MCF 10A (cell line): ENCODE results near the gene NRXN3. TPM values are rescaled to one million over a fixed set of nuclear protein-coding genes. Genes with fewer than 3 reads are reported as not detected.

ENCODE experiments used
- BruUV-seq: library from RNA; stranded (reverse); fragments of 400-500 nt; replicated peaks from 2 replicates; lab custom pipeline; 2021; lab: Mats Ljungman, UMichigan
- CTCF ChIA-PET: fragments of 300-600 bp; sonication (Branson Sonifier 250); formaldehyde crosslinking; extraction: SDS; loops from one replicate; lab custom pipeline; 2021; ENCODE audit warnings: antibody characterized with exemption, inconsistent platforms; lab: Yijun Ruan, JAX
- POLR2A ChIA-PET: fragments of 300-600, 350-650 bp; sonication (Branson Sonifier 250); formaldehyde crosslinking; extraction: SDS; loops from one replicate; lab custom pipeline; 2020; ENCODE audit warnings: antibody characterized with exemption, inconsistent platforms; lab: Yijun Ruan, JAX
- DNase-seq: peaks from one replicate; pipeline ENCODE4 v3.0.0-alpha.2; 2018; ENCODE audit not compliant: unreplicated experiment
- H3K27ac Mint-ChIP-seq: one replicate; pipeline ENCODE4 v1.8.0; 2022; ENCODE audit warnings: mild to moderate bottlenecking, low read depth, mixed read lengths; ENCODE audit not compliant: unreplicated experiment
- H3K27me3 Mint-ChIP-seq: one replicate; pipeline ENCODE4 v1.8.0; 2022; ENCODE audit warnings: mixed read lengths; ENCODE audit not compliant: insufficient read depth, unreplicated experiment
- H3K36me3 Mint-ChIP-seq: one replicate; pipeline ENCODE4 v1.8.0; 2022; ENCODE audit warnings: mild to moderate bottlenecking, moderate library complexity, mixed read lengths; ENCODE audit not compliant: insufficient read depth, unreplicated experiment
- H3K4me1 Mint-ChIP-seq: one replicate; pipeline ENCODE4 v1.8.0; 2022; ENCODE audit warnings: mixed read lengths; ENCODE audit not compliant: insufficient read depth, unreplicated experiment
- H3K4me3 Mint-ChIP-seq: one replicate; pipeline ENCODE4 v1.8.0; 2022; ENCODE audit warnings: mild to moderate bottlenecking, moderate library complexity, mixed read lengths; ENCODE audit not compliant: unreplicated experiment
- H3K9me3 Mint-ChIP-seq: one replicate; pipeline ENCODE4 v1.8.0; 2022; ENCODE audit warnings: mixed read lengths; ENCODE audit not compliant: unreplicated experiment
- intact Hi-C: fragments of 100-400 bp; cut with micrococcal nuclease; formaldehyde crosslinking; loops from 2 replicates; pipeline ENCODE4 v1.14.1; 2022
- total RNA-seq: library from RNA; stranded (reverse); gene quantifications from 2 replicates; pipeline ENCODE4 v1.2.3, GENCODE V29; 2022
- TF ChIP-seq, protein P1 (sequence below): fragments of 200-600 bp; IDR thresholded peaks from one replicate; pipeline ENCODE4 v1.8.0; 2022; ENCODE audit warnings: antibody characterized with exemption, mild to moderate bottlenecking; ENCODE audit not compliant: unreplicated experiment

Gene NRXN3
- total RNA-seq, 1 experiment from 2014 or later, result not detected

GRCh38 chr14:79271122-79271521, 1100.9 kb downstream of the NRXN3 start:
- no peak overlapping the region for H3K4me3 Mint-ChIP-seq
- no TSS peak for BruUV-seq
- no peaks in the 10 kb centered on the region for H3K36me3 Mint-ChIP-seq
- ChIA-PET POLR2A (no interaction called here), CTCF (interaction anchor here (0.6 kb wide), 1 partner anchor 344 kb away, joined by 3 read pairs; no protein-coding TSS in a partner anchor)
- no peaks in the 10 kb centered on the region for H3K4me1 Mint-ChIP-seq
- TF ChIP-seq, protein P1, sequence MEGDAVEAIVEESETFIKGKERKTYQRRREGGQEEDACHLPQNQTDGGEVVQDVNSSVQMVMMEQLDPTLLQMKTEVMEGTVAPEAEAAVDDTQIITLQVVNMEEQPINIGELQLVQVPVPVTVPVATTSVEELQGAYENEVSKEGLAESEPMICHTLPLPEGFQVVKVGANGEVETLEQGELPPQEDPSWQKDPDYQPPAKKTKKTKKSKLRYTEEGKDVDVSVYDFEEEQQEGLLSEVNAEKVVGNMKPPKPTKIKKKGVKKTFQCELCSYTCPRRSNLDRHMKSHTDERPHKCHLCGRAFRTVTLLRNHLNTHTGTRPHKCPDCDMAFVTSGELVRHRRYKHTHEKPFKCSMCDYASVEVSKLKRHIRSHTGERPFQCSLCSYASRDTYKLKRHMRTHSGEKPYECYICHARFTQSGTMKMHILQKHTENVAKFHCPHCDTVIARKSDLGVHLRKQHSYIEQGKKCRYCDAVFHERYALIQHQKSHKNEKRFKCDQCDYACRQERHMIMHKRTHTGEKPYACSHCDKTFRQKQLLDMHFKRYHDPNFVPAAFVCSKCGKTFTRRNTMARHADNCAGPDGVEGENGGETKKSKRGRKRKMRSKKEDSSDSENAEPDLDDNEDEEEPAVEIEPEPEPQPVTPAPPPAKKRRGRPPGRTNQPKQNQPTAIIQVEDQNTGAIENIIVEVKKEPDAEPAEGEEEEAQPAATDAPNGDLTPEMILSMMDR, result no peak
- intact Hi-C loops, result no loop called here
- no peak overlapping the region for H3K27ac Mint-ChIP-seq
- no peak for DNase-seq
- H3K27me3 Mint-ChIP-seq, result peaks cover 14% of the 10 kb centered on the region
- no peaks in the 10 kb centered on the region for H3K9me3 Mint-ChIP-seq

- intact Hi-C loops, result no loop called here
- Mint-ChIP-seq H3K4me3 (no peak overlapping the region), H3K9me3 (no peaks in the 10 kb centered on the region), H3K27me3 (peaks cover 36% of the 10 kb centered on the region), H3K36me3 (no peaks in the 10 kb centered on the region), H3K4me1 (no peaks in the 10 kb centered on the region), H3K27ac (no peak overlapping the region)
- TF ChIP-seq, protein P1, result no peak
- no TSS peak for BruUV-seq
- POLR2A ChIA-PET, result no interaction called here
- no peak for DNase-seq
- CTCF ChIA-PET, result interaction anchor here (0.7 kb wide), 2 partner anchors 32 to 96 kb away, joined by 3 to 5 read pairs; no protein-coding TSS in a partner anchor
Observed at GRCh38 chr14:79274641-79275291, 1104.6 kb downstream of the NRXN3 start.

- H3K27ac Mint-ChIP-seq, result no peak overlapping the region
- TF ChIP-seq, protein P1, result no peak
- no peak overlapping the region for H3K4me3 Mint-ChIP-seq
- H3K9me3 Mint-ChIP-seq, result no peaks in the 10 kb centered on the region
- ChIA-PET POLR2A (interaction anchor here (0.8 kb wide), 1 partner anchor 249 kb away, joined by 3 read pairs; no protein-coding TSS in a partner anchor), CTCF (no interaction called here)
- no peak for DNase-seq
- intact Hi-C loops, result no loop called here
- H3K4me1 Mint-ChIP-seq, result no peaks in the 10 kb centered on the region
- H3K27me3 Mint-ChIP-seq, result peaks cover 41% of the 10 kb centered on the region
- BruUV-seq, result no TSS peak
- H3K36me3 Mint-ChIP-seq, result no peaks in the 10 kb centered on the region
Observed at GRCh38 chr14:79275292-79275655, 1105.1 kb downstream of the NRXN3 start.

- no peaks in the 10 kb centered on the region for H3K4me1 Mint-ChIP-seq
- no peaks in the 10 kb centered on the region for H3K9me3 Mint-ChIP-seq
- peaks cover 72% of the 10 kb centered on the region for H3K27me3 Mint-ChIP-seq
- CTCF ChIA-PET, result interaction anchor here (0.7 kb wide), 1 partner anchor 353 kb away, joined by 3 read pairs; no protein-coding TSS in a partner anchor
- POLR2A ChIA-PET, result no interaction called here
- peak overlapping the region; percentile 81 for H3K4me3 Mint-ChIP-seq
- no peaks in the 10 kb centered on the region for H3K36me3 Mint-ChIP-seq
- TF ChIP-seq, protein P1, result no peak
- intact Hi-C loops, result no loop called here
- DNase-seq, result no peak
- peak overlapping the region; percentile 52 for H3K27ac Mint-ChIP-seq
- BruUV-seq, result no TSS peak
Observed at GRCh38 chr14:79278286-79278797, 1108.2 kb downstream of the NRXN3 start.
